Activated B cell treated with CpG ODN at 0.5 μM for 24 hours (primary cell): ENCODE results near the gene RECK. TPM values are rescaled to one million over a fixed set of nuclear protein-coding genes. Genes with fewer than 3 reads are reported as not detected.

Source experiments
- ATAC-seq: fragments of 200-7000 bp; cut with Tn5 transposase; one replicate; pipeline ENCODE4 v1.10.0; 2021; ENCODE audit warnings: low read depth, mild to moderate bottlenecking, moderate library complexity
- CTCF ChIA-PET: fragments of 350-600 bp; sonication (Branson Sonifier 250); formaldehyde crosslinking; loops from one replicate; lab custom pipeline; 2021; ENCODE audit warnings: antibody characterized with exemption; lab: Charles Lee
- POLR2A ChIA-PET: fragments of 350-600 bp; sonication (Branson Sonifier 250); formaldehyde crosslinking; loops from one replicate; lab custom pipeline; 2021; ENCODE audit warnings: antibody characterized with exemption; lab: Charles Lee
- DNase-seq: peaks from one replicate; pipeline ENCODE4 v3.0.0; 2022
- H3K27ac Mint-ChIP-seq: one replicate; pipeline ENCODE4 v1.8.0; 2020; ENCODE audit warnings: mixed read lengths
- H3K27me3 Mint-ChIP-seq: one replicate; pipeline ENCODE4 v1.8.0; 2021; ENCODE audit warnings: mixed read lengths
- H3K36me3 Mint-ChIP-seq: one replicate; pipeline ENCODE4 v1.8.0; 2021; ENCODE audit warnings: low read depth, mixed read lengths
- H3K4me1 Mint-ChIP-seq: one replicate; pipeline ENCODE4 v1.8.0; 2021; ENCODE audit warnings: mixed read lengths
- H3K4me3 Mint-ChIP-seq: one replicate; pipeline ENCODE4 v1.8.0; 2020; ENCODE audit warnings: mild to moderate bottlenecking, mixed read lengths
- H3K9me3 Mint-ChIP-seq: one replicate; pipeline ENCODE4 v1.8.0; 2020; ENCODE audit warnings: mixed read lengths
- CTCF ChIP-seq: fragments of 200-600 bp; IDR thresholded peaks from one replicate; pipeline ENCODE4 v1.8.0; 2022; ENCODE audit warnings: antibody characterized with exemption, mild to moderate bottlenecking
- intact Hi-C: fragments of 100-400 bp; cut with micrococcal nuclease; formaldehyde crosslinking; loops from one replicate; pipeline ENCODE4 v1.15.1; 2024
- total RNA-seq: library from RNA; stranded (reverse); gene quantifications from 2 replicates; pipeline ENCODE4 v1.2.3, GENCODE V29; 2022

The RECK gene
- total RNA-seq, 1 donor from 2014 or later: 4.2 TPM

DNA sequence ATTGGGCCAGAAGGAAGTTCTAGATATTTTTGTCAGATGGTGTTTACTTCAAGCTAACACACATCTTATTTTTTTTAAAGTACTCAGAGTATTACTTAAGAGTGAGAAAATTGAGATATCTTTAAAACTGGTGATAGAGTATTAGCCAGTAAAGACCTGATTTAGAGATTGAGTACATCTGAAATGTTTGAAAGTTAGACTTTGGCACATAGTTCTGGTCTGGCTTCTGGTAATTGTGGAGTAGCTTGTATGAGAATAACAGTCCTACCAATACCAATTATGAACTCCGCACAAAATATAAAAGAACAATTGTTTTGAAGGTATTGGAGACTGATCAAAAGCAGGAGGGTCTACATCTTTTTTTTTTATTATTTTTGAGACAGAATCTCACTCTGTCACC, 55.3 kb downstream of the RECK start:
- peaks cover 16% of the 10 kb centered on the region for H3K4me1 Mint-ChIP-seq

GRCh38 chr9:36092509-36093215, 55.9 kb downstream of the RECK start:
- CTCF ChIA-PET: interaction anchor here (0.7 to 2.9 kb wide), 3 partner anchors 9 to 86 kb away, joined by 3 to 11 read pairs (median 3); no protein-coding TSS in a partner anchor
- intact Hi-C loops: loop anchor here (1.0 to 5.0 kb wide), 2 partner anchors 55 to 98 kb away; partner anchors contain the start of genes CLTA and RECK
- ATAC-seq: peak; percentile 98

More for the DNA sequence above, 55.3 kb downstream of the RECK start:
- POLR2A ChIA-PET: interaction anchor here (1.0 to 1.3 kb wide), 3 partner anchors 56 to 98 kb away, joined by 4 to 6 read pairs (median 4); partner anchors contain the start of genes CCIN, CLTA and RECK
- intact Hi-C loops: loop anchor here (1.0 to 5.0 kb wide), 2 partner anchors 55 to 98 kb away; partner anchors contain the start of genes CLTA and RECK
- no peaks in the 10 kb centered on the region for H3K27me3 Mint-ChIP-seq
- peaks cover 3% of the 10 kb centered on the region for H3K9me3 Mint-ChIP-seq
- no peak for DNase-seq
- H3K36me3 Mint-ChIP-seq: peaks cover 3% of the 10 kb centered on the region
- no peak for TF ChIP-seq CTCF
- peak overlapping the region; percentile 85 for H3K27ac Mint-ChIP-seq
- ATAC-seq: no peak
- CTCF ChIA-PET: interaction anchor here (0.7 to 2.9 kb wide), 4 partner anchors 10 to 86 kb away, joined by 3 to 11 read pairs (median 4); no protein-coding TSS in a partner anchor
- H3K4me3 Mint-ChIP-seq: no peak overlapping the region

GRCh38 chr9:36093384-36093783, 56.7 kb downstream of the RECK start:
- no peak overlapping the region for H3K4me3 Mint-ChIP-seq
- POLR2A ChIA-PET: interaction anchor here (1.3 kb wide), 1 partner anchor 9 kb away, joined by 3 read pairs; no protein-coding TSS in a partner anchor

More at GRCh38 chr9:36092509-36093215, 55.9 kb downstream of the RECK start:
- Mint-ChIP-seq H3K27me3 (no peaks in the 10 kb centered on the region), H3K36me3 (no peaks in the 10 kb centered on the region), H3K4me1 (peaks cover 16% of the 10 kb centered on the region), H3K9me3 (peaks cover 3% of the 10 kb centered on the region), H3K27ac (peak overlapping the region; percentile 85), H3K4me3 (peak overlapping the region; percentile 58)
- no peak for TF ChIP-seq CTCF
- DNase-seq: no peak
- POLR2A ChIA-PET: interaction anchor here (0.6 to 1.3 kb wide), 5 partner anchors 10 to 231 kb away, joined by 3 to 6 read pairs (median 4); partner anchors contain the start of genes CCIN, CLTA and RECK

DNA sequence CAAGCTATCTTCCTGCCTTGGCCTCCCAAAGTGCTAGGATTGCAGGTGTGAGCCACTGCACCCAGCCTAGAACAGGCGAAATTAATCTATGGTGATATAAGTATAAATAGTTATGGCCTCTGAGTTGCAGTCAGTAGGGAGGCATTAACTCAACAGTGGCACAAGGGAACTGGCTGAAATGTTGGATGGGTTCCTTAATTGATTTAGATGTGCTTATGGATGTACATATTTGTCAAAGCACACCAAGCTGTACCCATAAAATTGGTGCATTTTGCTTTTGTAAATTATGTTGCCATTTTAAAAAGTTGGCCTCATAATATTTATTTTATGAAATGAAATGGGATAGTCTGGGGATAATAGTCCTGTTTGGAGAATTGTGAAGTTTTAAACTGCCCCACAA, 63.0 kb downstream of the RECK start:
- DNase-seq: no peak
- ATAC-seq: no peak
- Mint-ChIP-seq H3K27ac (no peak overlapping the region), H3K36me3 (no peaks in the 10 kb centered on the region), H3K4me3 (no peak overlapping the region), H3K9me3 (no peaks in the 10 kb centered on the region), H3K4me1 (peaks cover 2% of the 10 kb centered on the region), H3K27me3 (no peaks in the 10 kb centered on the region)
- CTCF ChIA-PET: interaction anchor here (9.0 kb wide), 1 partner anchor 67 kb away, joined by 299 read pairs; the partner anchor contains the start of gene CCIN
- POLR2A ChIA-PET: no interaction called here
- intact Hi-C loops: no loop called here
- TF ChIP-seq CTCF: no peak

More at GRCh38 chr9:36093384-36093783, 56.7 kb downstream of the RECK start:
- Mint-ChIP-seq H3K27ac (peak overlapping the region; percentile 85), H3K9me3 (peaks cover 3% of the 10 kb centered on the region), H3K4me1 (peaks cover 16% of the 10 kb centered on the region), H3K27me3 (no peaks in the 10 kb centered on the region), H3K36me3 (no peaks in the 10 kb centered on the region)
- intact Hi-C loops: loop anchor here (5.0 kb wide), 1 partner anchor 56 kb away; the partner anchor contains the start of gene RECK
- no peak for DNase-seq
- no peak for ATAC-seq
- no peak for TF ChIP-seq CTCF
- CTCF ChIA-PET: interaction anchor here (2.9 kb wide), 1 partner anchor 10 kb away, joined by 11 read pairs; no protein-coding TSS in a partner anchor

DNA sequence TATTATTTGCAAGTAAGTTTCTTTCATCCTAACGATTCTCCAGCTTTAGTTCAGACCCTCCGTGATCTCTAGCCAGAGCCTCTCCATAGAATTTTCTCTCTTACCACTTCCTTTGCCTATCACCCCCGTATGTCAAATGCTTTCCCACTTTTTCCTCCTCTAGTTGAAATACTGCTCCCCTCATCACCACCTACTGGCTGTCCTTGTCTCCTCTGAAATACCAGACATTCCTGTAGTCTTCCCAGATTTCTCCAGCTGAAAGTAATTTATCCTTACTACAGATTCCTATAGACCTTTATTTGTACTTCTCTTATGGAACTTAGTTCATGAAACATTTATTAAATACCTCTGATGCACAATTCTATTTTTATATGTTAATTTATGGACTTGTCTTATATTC, 63.8 kb downstream of the RECK start:
- H3K27ac Mint-ChIP-seq: no peak overlapping the region
- intact Hi-C loops: no loop called here

More for the DNA sequence above, 63.8 kb downstream of the RECK start:
- no peak overlapping the region for H3K4me3 Mint-ChIP-seq
- H3K27me3 Mint-ChIP-seq: no peaks in the 10 kb centered on the region
- H3K36me3 Mint-ChIP-seq: no peaks in the 10 kb centered on the region
- H3K4me1 Mint-ChIP-seq: peaks cover 2% of the 10 kb centered on the region
- DNase-seq (no peak), ATAC-seq (no peak)
- POLR2A ChIA-PET: no interaction called here
- CTCF ChIA-PET: interaction anchor here (2.6 to 9.0 kb wide), 3 partner anchors 67 to 228 kb away, joined by 7 to 299 read pairs (median 13); partner anchors contain the start of gene CCIN
- H3K9me3 Mint-ChIP-seq: no peaks in the 10 kb centered on the region
- no peak for TF ChIP-seq CTCF
